Muscle layer of duodenum (tissue), 2 donors: ENCODE data around the gene SERTAD3.
"Not testable (repeated sequence)": the region's sequence is repeated elsewhere in the genome, so short reads cannot be mapped to it uniquely, and the experiment has no call there.

Experiments
- H3K27ac ChIP-seq: one replicate; pipeline ENCODE4 v1.7.0; 2013; ENCODE audit warnings: mild to moderate bottlenecking, low read length
- H3K27me3 ChIP-seq: one replicate; pipeline ENCODE4 v1.7.0; 2013; ENCODE audit warnings: low read depth, mild to moderate bottlenecking, control low read depth, low read length
- H3K36me3 ChIP-seq, 2 donors: one replicate each; pipeline ENCODE4 v1.7.0; 2013; ENCODE audit warnings: low read length in 2 of 2, control low read depth in 1 of 2, mild to moderate bottlenecking in 1 of 2; ENCODE audit not compliant: insufficient read depth in 2 of 2, control insufficient read depth in 1 of 2
- H3K4me1 ChIP-seq, 2 donors: one replicate each; pipeline ENCODE4 v1.7.0; 2013; ENCODE audit warnings: low read length in 2 of 2, mild to moderate bottlenecking in 2 of 2, control low read depth in 1 of 2, moderate library complexity in 1 of 2; ENCODE audit not compliant: insufficient read depth in 2 of 2, control insufficient read depth in 1 of 2
- H3K4me3 ChIP-seq, 2 donors: one replicate each; pipeline ENCODE4 v1.7.0; 2013; ENCODE audit warnings: low read length in 2 of 2, low read depth in 1 of 2, mild to moderate bottlenecking in 1 of 2
- H3K9me3 ChIP-seq, 2 donors: one replicate each; pipeline ENCODE4 v1.7.0; 2013; ENCODE audit warnings: low read length in 2 of 2, control low read depth in 1 of 2, mild to moderate bottlenecking in 1 of 2; ENCODE audit not compliant: control insufficient read depth in 1 of 2
- donor health status: healthy.

Gene SERTAD3

GRCh38 chr19:40453943-40454342 lies 9.8 kb upstream of the SERTAD3 start:
- H3K4me1 ChIP-seq, H3K27me3 ChIP-seq, H3K9me3 ChIP-seq, H3K4me3 ChIP-seq, H3K27ac ChIP-seq, H3K36me3 ChIP-seq: not testable (repeated sequence)

GRCh38 chr19:40453151-40453735 lies 9.1 kb upstream of the SERTAD3 start:
- H3K27ac ChIP-seq: no peak overlapping the region
- no peak overlapping the region for H3K4me3 ChIP-seq
- peaks cover 4 to 11% of the 10 kb centered on the region in 2 donors for H3K36me3 ChIP-seq
- H3K4me1 ChIP-seq: no peaks in the 10 kb centered on the region
- H3K27me3 ChIP-seq: no peaks in the 10 kb centered on the region
- H3K9me3 ChIP-seq: no peaks in the 10 kb centered on the region

DNA sequence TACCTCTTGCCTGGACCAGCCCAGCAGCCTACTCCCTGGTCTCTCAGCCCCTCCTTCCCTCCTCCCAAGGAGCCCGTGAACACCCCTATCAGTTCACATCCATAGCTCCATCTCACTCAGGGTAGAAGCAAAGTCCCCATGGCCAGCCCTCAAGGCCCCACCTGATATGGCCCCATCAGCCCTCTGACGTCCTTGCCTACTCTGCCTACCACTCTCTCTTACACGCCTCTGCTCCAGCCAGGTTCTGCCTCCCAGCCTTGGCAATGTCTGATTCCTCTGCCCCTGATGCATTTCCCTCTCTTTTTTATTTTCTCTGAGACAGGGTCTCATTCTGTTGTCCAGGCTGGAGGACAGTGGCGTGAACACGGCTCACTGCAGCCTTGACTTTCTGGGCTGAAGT lies 7.9 kb upstream of the SERTAD3 start:
- H3K4me1 ChIP-seq: no peaks in the 10 kb centered on the region
- no peaks in the 10 kb centered on the region for H3K27me3 ChIP-seq
- no peaks in the 10 kb centered on the region for H3K9me3 ChIP-seq
- H3K4me3 ChIP-seq: no peak overlapping the region
- peaks cover 11 to 17% of the 10 kb centered on the region in 2 donors for H3K36me3 ChIP-seq
- H3K27ac ChIP-seq: no peak overlapping the region

DNA sequence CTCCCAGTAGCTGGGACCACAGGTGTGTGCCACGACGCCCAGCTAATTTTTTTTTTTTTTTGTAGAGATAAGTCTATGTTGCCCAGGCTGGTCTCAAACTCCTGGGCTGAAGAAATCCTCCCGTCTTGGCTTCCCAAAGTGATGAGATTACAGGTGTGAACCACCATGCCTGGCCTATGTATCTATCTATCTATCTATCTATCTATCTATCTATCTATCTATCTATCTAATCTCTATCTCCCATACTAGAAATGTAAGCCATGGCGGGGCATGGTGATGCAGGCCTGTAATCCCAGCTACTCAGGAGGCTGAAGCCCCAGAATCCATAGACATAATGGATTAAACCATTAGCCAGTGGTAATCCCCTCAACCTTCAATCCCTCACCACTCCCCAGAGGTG lies 6.5 kb upstream of the SERTAD3 start:
- no peak overlapping the region for H3K4me3 ChIP-seq
- H3K4me1 ChIP-seq: no peaks in the 10 kb centered on the region
- no peak overlapping the region for H3K27ac ChIP-seq
- no peaks in the 10 kb centered on the region for H3K9me3 ChIP-seq
- peaks cover 11 to 17% of the 10 kb centered on the region in 2 donors for H3K36me3 ChIP-seq
- no peaks in the 10 kb centered on the region for H3K27me3 ChIP-seq

DNA sequence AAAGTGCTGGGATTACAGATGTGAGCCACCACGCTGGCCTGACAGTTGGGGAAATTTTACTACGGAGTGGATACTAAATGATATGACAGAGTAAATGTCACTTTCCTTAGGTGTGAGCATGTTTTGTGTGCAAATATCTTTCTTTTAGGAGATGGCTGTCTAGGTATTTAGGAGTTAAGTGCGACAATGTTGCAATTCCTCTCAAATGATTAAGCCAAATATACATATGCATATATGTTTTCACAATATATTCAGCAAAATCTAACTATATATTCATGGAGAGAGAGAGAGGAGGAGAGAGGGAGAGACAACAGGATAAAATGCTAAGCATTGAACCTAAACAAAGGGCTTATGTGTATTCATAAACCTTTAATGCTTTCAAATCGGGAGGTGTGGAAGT lies 5.4 kb upstream of the SERTAD3 start:
- no peaks in the 10 kb centered on the region for H3K9me3 ChIP-seq
- no peak overlapping the region for H3K27ac ChIP-seq
- H3K4me1 ChIP-seq: peaks cover 0 to 3% of the 10 kb centered on the region in 2 donors
- peaks cover 11 to 13% of the 10 kb centered on the region in 2 donors for H3K36me3 ChIP-seq
- no peaks in the 10 kb centered on the region for H3K27me3 ChIP-seq
- H3K4me3 ChIP-seq: no peak overlapping the region

- Histone ChIP-seq H3K4me1 (peaks cover 8 to 16% of the 10 kb centered on the region in 2 donors), H3K4me3 (no peak overlapping the region), H3K36me3 (peaks cover 21 to 30% of the 10 kb centered on the region in 2 donors), H3K27ac (no peak overlapping the region), H3K9me3 (no peaks in the 10 kb centered on the region), H3K27me3 (no peaks in the 10 kb centered on the region)
Measured at GRCh38 chr19:40446263-40446784, 2.2 kb upstream of the SERTAD3 start.

GRCh38 chr19:40445780-40446262 lies 1.7 kb upstream of the SERTAD3 start:
- H3K27ac ChIP-seq: no peak overlapping the region

DNA sequence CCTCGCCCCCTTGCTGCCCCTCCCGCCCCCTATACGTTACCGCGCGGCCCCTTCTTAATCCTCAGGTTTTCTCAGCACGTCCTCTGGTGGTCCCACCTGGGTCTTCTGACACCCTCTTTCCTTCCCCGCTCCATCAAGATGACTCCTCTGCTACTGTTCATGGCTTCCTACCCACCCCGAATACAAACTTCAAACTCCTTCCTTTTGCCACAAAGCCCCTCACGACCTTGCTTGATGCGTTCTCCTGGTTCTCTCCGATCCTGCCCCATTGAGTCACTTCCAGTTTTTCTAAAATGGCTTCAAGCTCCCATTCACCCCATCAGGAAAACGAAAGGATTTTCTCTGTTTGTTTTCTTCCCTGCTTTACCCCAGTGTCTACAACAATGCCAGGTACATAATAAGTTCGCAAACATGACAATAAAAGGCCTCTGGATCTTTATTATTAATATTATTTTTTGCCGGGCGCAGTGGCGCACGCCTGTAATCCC lies 734 bp upstream of the SERTAD3 start:
- peak overlapping the region; percentile 94 for H3K27ac ChIP-seq
- no peaks in the 10 kb centered on the region for H3K27me3 ChIP-seq
- peak overlapping the region; percentile 95 to 100 for H3K4me3 ChIP-seq
- no peaks in the 10 kb centered on the region for H3K9me3 ChIP-seq
- peaks cover 13 to 31% of the 10 kb centered on the region in 2 donors for H3K4me1 ChIP-seq
- peaks cover 31 to 38% of the 10 kb centered on the region in 2 donors for H3K36me3 ChIP-seq

More at GRCh38 chr19:40445780-40446262, 1.7 kb upstream of the SERTAD3 start:
- no peak overlapping the region for H3K4me3 ChIP-seq
- no peaks in the 10 kb centered on the region for H3K27me3 ChIP-seq
- H3K36me3 ChIP-seq: peaks cover 22 to 31% of the 10 kb centered on the region in 2 donors
- no peaks in the 10 kb centered on the region for H3K9me3 ChIP-seq
- H3K4me1 ChIP-seq: peaks cover 12 to 22% of the 10 kb centered on the region in 2 donors

- Histone ChIP-seq H3K27me3 (no peaks in the 10 kb centered on the region), H3K4me3 (peak overlapping the region; percentile 95 to 100), H3K27ac (peak overlapping the region; percentile 100), H3K36me3 (peaks cover 31 to 38% of the 10 kb centered on the region in 2 donors), H3K9me3 (no peaks in the 10 kb centered on the region), H3K4me1 (peaks cover 13 to 31% of the 10 kb centered on the region in 2 donors)
Measured at GRCh38 chr19:40443131-40443999, 770 bp downstream of the SERTAD3 start.

GRCh38 chr19:40442328-40443130 lies 1.6 kb downstream of the SERTAD3 start:
- Histone ChIP-seq H3K36me3 (peaks cover 24 to 31% of the 10 kb centered on the region in 2 donors), H3K27ac (peak overlapping the region; percentile 88)

More at GRCh38 chr19:40442328-40443130, 1.6 kb downstream of the SERTAD3 start:
- Histone ChIP-seq H3K27me3 (no peaks in the 10 kb centered on the region), H3K4me3 (peak overlapping the region; percentile 81 to 95), H3K9me3 (no peaks in the 10 kb centered on the region), H3K4me1 (peaks cover 13 to 31% of the 10 kb centered on the region in 2 donors)
